H9 (cell line): ENCODE data around the gene EVL. TPM values are rescaled to one million over a fixed set of nuclear protein-coding genes. Genes with fewer than 3 reads are reported as not detected.

Experiments used
- DNase-seq: peaks from one replicate; pipeline ENCODE4 v3.0.0-alpha.2; 2017
- H2AFZ ChIP-seq: one replicate; pipeline ENCODE4 v1.6.1; 2013; ENCODE audit warnings: mild to moderate bottlenecking, low read length, control low read depth, moderate library complexity
- H2AK5ac ChIP-seq: 2 replicates; pipeline ENCODE4 v1.6.1; 2013; ENCODE audit warnings: low read length, control low read depth, mixed read lengths; ENCODE audit not compliant: insufficient read length
- H2BK120ac ChIP-seq: one replicate; pipeline ENCODE4 v1.6.1; 2013; ENCODE audit warnings: low read depth, mild to moderate bottlenecking, low read length, control low read depth, inconsistent platforms; ENCODE audit not compliant: poor library complexity, severe bottlenecking
- H2BK12ac ChIP-seq: 2 replicates; pipeline ENCODE4 v1.6.1; 2013; ENCODE audit warnings: low read length, control low read depth, mixed read lengths, low read depth; ENCODE audit not compliant: insufficient read length
- H2BK15ac ChIP-seq: 2 replicates; pipeline ENCODE4 v1.6.1; 2013; ENCODE audit warnings: low read depth, low read length, control low read depth
- H2BK20ac ChIP-seq: one replicate; pipeline ENCODE4 v1.6.1; 2013; ENCODE audit warnings: low read depth, mild to moderate bottlenecking, low read length, control low read depth, inconsistent platforms; ENCODE audit not compliant: poor library complexity, severe bottlenecking
- H2BK5ac ChIP-seq: 2 replicates; pipeline ENCODE4 v1.6.1; 2013; ENCODE audit warnings: low read length, control low read depth, mixed read lengths; ENCODE audit not compliant: insufficient read length
- H3K14ac ChIP-seq: 2 replicates; pipeline ENCODE4 v1.6.1; 2013; ENCODE audit warnings: low read length, control low read depth; ENCODE audit not compliant: insufficient read depth
- H3K18ac ChIP-seq: 2 replicates; pipeline ENCODE4 v1.6.1; 2013; ENCODE audit warnings: low read depth, mild to moderate bottlenecking, mixed read lengths, low read length, control low read depth; ENCODE audit not compliant: insufficient read length
- H3K23ac ChIP-seq: 2 replicates; pipeline ENCODE4 v1.6.1; 2013; ENCODE audit warnings: low read length, control low read depth, mixed read lengths, low read depth; ENCODE audit not compliant: insufficient read length
- H3K23me2 ChIP-seq: 2 replicates; pipeline ENCODE4 v1.6.1; 2013; ENCODE audit warnings: low read depth, mild to moderate bottlenecking, mixed read lengths, low read length, control low read depth; ENCODE audit not compliant: insufficient read length, poor library complexity, severe bottlenecking
- H3K27ac ChIP-seq: 2 replicates; pipeline ENCODE4 v1.5.1; 2013; ENCODE audit warnings: low read length, control low read depth, mixed read lengths, low read depth; ENCODE audit not compliant: insufficient read length
- H3K27me3 ChIP-seq: 2 replicates; pipeline ENCODE4 v1.6.1; 2013; ENCODE audit warnings: low read length, control low read depth, inconsistent platforms; ENCODE audit not compliant: insufficient read depth
- H3K4ac ChIP-seq: 2 replicates; pipeline ENCODE4 v1.6.1; 2013; ENCODE audit warnings: low read depth, mild to moderate bottlenecking, control low read depth, inconsistent platforms, low read length, moderate library complexity
- H3K4me1 ChIP-seq: 2 replicates; pipeline ENCODE4 v1.6.1; 2013; ENCODE audit warnings: low read length, control low read depth, inconsistent platforms; ENCODE audit not compliant: insufficient read depth
- H3K4me2 ChIP-seq: 2 replicates; pipeline ENCODE4 v1.6.1; 2013; ENCODE audit warnings: low read length, control low read depth, mixed read lengths; ENCODE audit not compliant: insufficient read length, insufficient read depth
- H3K56ac ChIP-seq: 2 replicates; pipeline ENCODE4 v1.6.1; 2013; ENCODE audit warnings: low read depth, mild to moderate bottlenecking, mixed read lengths, low read length, control low read depth; ENCODE audit not compliant: insufficient read length
- H3K79me1 ChIP-seq: 2 replicates; pipeline ENCODE4 v1.6.1; 2013; ENCODE audit warnings: low read depth, mild to moderate bottlenecking, moderate library complexity, low read length, control low read depth, inconsistent platforms; ENCODE audit not compliant: insufficient read depth, poor library complexity, severe bottlenecking
- H3K79me2 ChIP-seq: 2 replicates; pipeline ENCODE4 v1.6.1; 2013; ENCODE audit warnings: low read length, control low read depth, inconsistent platforms; ENCODE audit not compliant: insufficient read depth
- H3K9ac ChIP-seq: 2 replicates; pipeline ENCODE4 v1.6.1; 2013; ENCODE audit warnings: low read length, control low read depth, mixed read lengths; ENCODE audit not compliant: insufficient read length; ENCODE audit errors: extremely low read depth
- H3K9me3 ChIP-seq: one replicate; pipeline ENCODE4 v1.6.1; 2013; ENCODE audit warnings: low read depth, low read length, inconsistent platforms; ENCODE audit not compliant: control insufficient read depth
- H3T11ph ChIP-seq: one replicate; pipeline ENCODE4 v1.6.1; 2013; ENCODE audit warnings: mild to moderate bottlenecking, low read length, control low read depth, inconsistent platforms
- H4K20me1 ChIP-seq: one replicate; pipeline ENCODE4 v1.6.1; 2013; ENCODE audit not compliant: control insufficient read depth, insufficient read length, insufficient read depth
- H4K5ac ChIP-seq: 2 replicates; pipeline ENCODE4 v1.6.1; 2013; ENCODE audit warnings: low read depth, mild to moderate bottlenecking, mixed read lengths, low read length, control low read depth; ENCODE audit not compliant: insufficient read length
- H4K8ac ChIP-seq: replicated peaks from 2 replicates; pipeline ENCODE4 v1.6.1; 2013; ENCODE audit warnings: low read length, control low read depth, mixed read lengths, low read depth; ENCODE audit not compliant: insufficient read length
- H4K91ac ChIP-seq: 2 replicates; pipeline ENCODE4 v1.6.1; 2013; ENCODE audit warnings: low read depth, mild to moderate bottlenecking, moderate library complexity, mixed read lengths, low read length, control low read depth; ENCODE audit not compliant: insufficient read length
- H3K27ac Mint-ChIP-seq, 3 experiments: 2 replicates in 2 of 3; 3 replicates in 1 of 3; pipeline ENCODE4 v1.8.0; 2020 to 2021; ENCODE audit warnings: mixed read lengths in 3 of 3, mild to moderate bottlenecking in 1 of 3, moderate library complexity in 1 of 3
- H3K27me3 Mint-ChIP-seq: 2 replicates; pipeline ENCODE4 v1.8.0; 2021; ENCODE audit warnings: low read depth, mild to moderate bottlenecking, moderate library complexity, mixed read lengths
- H3K36me3 Mint-ChIP-seq, 3 experiments: 2 replicates in 2 of 3; 3 replicates in 1 of 3; pipeline ENCODE4 v1.8.0; 2020 to 2021; ENCODE audit warnings: low read depth in 3 of 3, mixed read lengths in 3 of 3; ENCODE audit not compliant: insufficient read depth in 1 of 3
- H3K4me1 Mint-ChIP-seq, 2 experiments: 2 replicates each; pipeline ENCODE4 v1.8.0; 2020; ENCODE audit warnings: mixed read lengths in 2 of 2
- H3K4me3 Mint-ChIP-seq, 2 experiments: 2 replicates in 1 of 2; 3 replicates in 1 of 2; pipeline ENCODE4 v1.8.0; 2020 to 2021; ENCODE audit warnings: mild to moderate bottlenecking in 2 of 2, mixed read lengths in 2 of 2, moderate library complexity in 1 of 2
- H3K9me3 Mint-ChIP-seq, 2 experiments: 2 replicates in 1 of 2; 3 replicates in 1 of 2; pipeline ENCODE4 v1.8.0; 2020; ENCODE audit warnings: mild to moderate bottlenecking in 2 of 2, mixed read lengths in 2 of 2, moderate library complexity in 1 of 2
- WGBS: extraction: QIAGEN DNeasy Blood & Tissue Kit; methylation state at CpG from one replicate; pipeline ENCODE4 v1.1.7; 2013; ENCODE audit warnings: missing lambda C conversion rate, low lambda C conversion rate, mixed read lengths; ENCODE audit not compliant: insufficient read length; ENCODE audit errors: extremely low coverage; 5-methylcytosine and 5-hydroxymethylcytosine counted together
- total RNA-seq: library from RNA; stranded (reverse); gene quantifications from 2 replicates; pipeline ENCODE4 v1.2.1, GENCODE V29; 2021
- TF ChIP-seq, protein P1 (sequence below): fragments of 200-600 bp; sonication (generic); conservative IDR thresholded peaks from 3 replicates; pipeline ENCODE4 v1.8.0; 2021; ENCODE audit warnings: antibody characterized with exemption, mild to moderate bottlenecking

Gene EVL
- total RNA-seq, 1 experiment from 2014 or later, result 53.2 TPM

DNA sequence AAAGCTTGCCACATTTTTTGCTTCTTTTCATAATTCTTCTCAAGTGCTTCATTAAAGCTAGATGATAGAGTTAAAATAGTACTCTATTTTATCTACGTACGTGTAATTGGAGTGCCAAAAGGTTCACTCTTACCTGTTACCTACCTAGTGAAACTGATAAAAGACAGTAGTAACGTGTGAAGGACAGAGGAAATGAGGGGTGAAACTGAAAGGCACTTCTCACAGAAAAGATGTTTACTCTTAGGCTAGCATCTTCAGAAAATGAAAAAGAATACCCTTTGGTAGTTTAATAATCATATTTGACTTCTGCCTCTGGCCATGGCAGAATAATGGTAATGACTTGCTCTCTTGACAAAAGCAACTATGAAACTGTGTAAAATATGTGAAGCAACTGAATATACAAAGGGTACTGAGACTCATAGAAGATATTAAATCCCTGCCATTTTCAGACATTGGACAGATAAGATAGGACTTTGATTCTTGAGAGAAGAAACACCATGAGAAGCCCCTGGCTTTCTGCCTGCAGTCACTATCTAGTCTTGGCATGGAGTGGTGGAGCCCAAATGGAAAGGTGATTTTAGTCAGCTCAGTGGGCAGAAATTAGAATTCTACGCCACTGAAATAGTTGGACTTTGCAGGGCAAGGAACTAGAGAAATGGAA lies 6.3 kb upstream of the EVL start:
- no peak overlapping the region for H2AFZ ChIP-seq
- no peaks in the 10 kb centered on the region for H4K20me1 ChIP-seq
- no peaks in the 10 kb centered on the region for H3K9me3 ChIP-seq
- H3K27ac ChIP-seq, result no peak overlapping the region
- no peak overlapping the region for H3K4ac ChIP-seq
- no peak overlapping the region for H3K18ac ChIP-seq
- TF ChIP-seq, protein P1, sequence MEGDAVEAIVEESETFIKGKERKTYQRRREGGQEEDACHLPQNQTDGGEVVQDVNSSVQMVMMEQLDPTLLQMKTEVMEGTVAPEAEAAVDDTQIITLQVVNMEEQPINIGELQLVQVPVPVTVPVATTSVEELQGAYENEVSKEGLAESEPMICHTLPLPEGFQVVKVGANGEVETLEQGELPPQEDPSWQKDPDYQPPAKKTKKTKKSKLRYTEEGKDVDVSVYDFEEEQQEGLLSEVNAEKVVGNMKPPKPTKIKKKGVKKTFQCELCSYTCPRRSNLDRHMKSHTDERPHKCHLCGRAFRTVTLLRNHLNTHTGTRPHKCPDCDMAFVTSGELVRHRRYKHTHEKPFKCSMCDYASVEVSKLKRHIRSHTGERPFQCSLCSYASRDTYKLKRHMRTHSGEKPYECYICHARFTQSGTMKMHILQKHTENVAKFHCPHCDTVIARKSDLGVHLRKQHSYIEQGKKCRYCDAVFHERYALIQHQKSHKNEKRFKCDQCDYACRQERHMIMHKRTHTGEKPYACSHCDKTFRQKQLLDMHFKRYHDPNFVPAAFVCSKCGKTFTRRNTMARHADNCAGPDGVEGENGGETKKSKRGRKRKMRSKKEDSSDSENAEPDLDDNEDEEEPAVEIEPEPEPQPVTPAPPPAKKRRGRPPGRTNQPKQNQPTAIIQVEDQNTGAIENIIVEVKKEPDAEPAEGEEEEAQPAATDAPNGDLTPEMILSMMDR, result no peak
- H3K14ac ChIP-seq, result no peak overlapping the region
- H4K5ac ChIP-seq, result no peak overlapping the region
- WGBS, result no CpG with 5 or more reads among the region's 4 CpGs
- no peaks in the 10 kb centered on the region for H3K79me1 ChIP-seq
- H2BK12ac ChIP-seq, result no peak overlapping the region
- no peak overlapping the region for H3T11ph ChIP-seq
- no peak overlapping the region for H2AK5ac ChIP-seq
- H2BK15ac ChIP-seq, result no peak overlapping the region
- no peak overlapping the region for H4K8ac ChIP-seq
- H3K36me3 Mint-ChIP-seq, result peaks cover 0 to 2% (median 0%) of the 10 kb centered on the region in 3 experiments; a peak in 1 of 7 replicates
- H3K4me2 ChIP-seq, result no peak overlapping the region
- no peak overlapping the region for H4K91ac ChIP-seq
- H3K79me2 ChIP-seq, result no peaks in the 10 kb centered on the region
- H2BK20ac ChIP-seq, result no peak overlapping the region
- H3K56ac ChIP-seq, result no peak overlapping the region
- H2BK5ac ChIP-seq, result no peak overlapping the region
- no peak overlapping the region for H3K27ac Mint-ChIP-seq
- H3K9ac ChIP-seq, result no peak overlapping the region
- no peak overlapping the region for H2BK120ac ChIP-seq
- H3K4me3 Mint-ChIP-seq, result no peak overlapping the region
- peaks cover 0 to 4% of the 10 kb centered on the region in 2 experiments; a peak in 1 of 5 replicates for H3K9me3 Mint-ChIP-seq
- no peak for DNase-seq
- no peaks in the 10 kb centered on the region for H3K27me3 ChIP-seq
- H3K23me2 ChIP-seq, result no peaks in the 10 kb centered on the region
- no peaks in the 10 kb centered on the region for H3K4me1 ChIP-seq
- no peaks in the 10 kb centered on the region for H3K27me3 Mint-ChIP-seq
- no peaks in the 10 kb centered on the region for H3K4me1 Mint-ChIP-seq
- H3K23ac ChIP-seq, result no peak overlapping the region
